PC-3 (cell line): ENCODE data around the gene PTPRB. TPM values are rescaled to one million over a fixed set of nuclear protein-coding genes. Genes with fewer than 3 reads are reported as not detected.

ENCODE experiments used
- ATAC-seq: fragments of 200-7000 bp; cut with Tn5 transposase; 2 replicates; pipeline ENCODE4 v1.9.1; 2020; ENCODE audit warnings: mild to moderate bottlenecking, moderate library complexity
- BruUV-seq: library from RNA; stranded (reverse); fragments of 400-500 nt; replicated peaks from 2 replicates; lab custom pipeline; 2021; lab: Mats Ljungman, UMichigan
- CTCF ChIA-PET: fragments of 300-600 bp; sonication (Branson Sonifier 250); formaldehyde crosslinking; loops from one replicate; lab custom pipeline; 2022; ENCODE audit warnings: antibody characterized with exemption; lab: Charles Lee
- POLR2A ChIA-PET: fragments of 300-600 bp; sonication (Branson Sonifier 250); formaldehyde crosslinking; loops from one replicate; lab custom pipeline; 2022; ENCODE audit warnings: antibody characterized with exemption; ENCODE audit not compliant: unreplicated experiment; lab: Charles Lee
- DNase-seq: peaks from one replicate; pipeline ENCODE4 v3.0.0-alpha.2; 2015
- H2AFZ ChIP-seq: fragments of 300-600 bp; sonication (generic); 2 replicates; pipeline ENCODE4 v1.6.0; 2016; ENCODE audit warnings: antibody characterized with exemption, low read length
- H3F3A ChIP-seq: fragments of 300-600 bp; sonication (generic); one replicate; pipeline ENCODE4 v1.6.0; 2017; ENCODE audit warnings: antibody characterized with exemption, low read length, control low read depth, mild to moderate bottlenecking; ENCODE audit not compliant: unreplicated experiment
- H3K27ac ChIP-seq: fragments of 300-600 bp; sonication (generic); 2 replicates; pipeline ENCODE4 v1.5.1; 2016; ENCODE audit warnings: mild to moderate bottlenecking, low read length
- H3K27me3 ChIP-seq: fragments of 300-600 bp; sonication (generic); 2 replicates; pipeline ENCODE4 v1.6.1; 2016; ENCODE audit warnings: low read length, mixed read lengths
- H3K36me3 ChIP-seq: fragments of 300-600 bp; sonication (generic); 2 replicates; pipeline ENCODE4 v1.6.1; 2016; ENCODE audit warnings: low read depth, mixed run types, low read length, mixed read lengths
- H3K4me1 ChIP-seq: fragments of 300-600 bp; sonication (generic); 2 replicates; pipeline ENCODE4 v1.5.1; 2016; ENCODE audit warnings: low read length; ENCODE audit not compliant: insufficient read depth
- H3K4me2 ChIP-seq: fragments of 300-600 bp; sonication (generic); 2 replicates; pipeline ENCODE4 v1.6.0; 2016; ENCODE audit warnings: low read length
- H3K4me3 ChIP-seq: fragments of 300-600 bp; sonication (generic); 2 replicates; pipeline ENCODE4 v1.5.1; 2016; ENCODE audit warnings: mild to moderate bottlenecking, low read length, mixed read lengths
- H3K79me2 ChIP-seq: fragments of 300-600 bp; sonication (generic); 2 replicates; pipeline ENCODE4 v1.6.1; 2017; ENCODE audit warnings: low read length, mixed read lengths
- H3K9ac ChIP-seq: fragments of 300-600 bp; sonication (generic); 2 replicates; pipeline ENCODE4 v1.6.0; 2016; ENCODE audit warnings: mild to moderate bottlenecking, low read length
- H3K9me2 ChIP-seq: fragments of 300-600 bp; sonication (generic); replicated peaks from 2 replicates; pipeline ENCODE4 v1.6.1; 2016; ENCODE audit warnings: mixed run types, low read length, mixed read lengths
- H3K9me3 ChIP-seq: fragments of 300-600 bp; sonication (generic); 2 replicates; pipeline ENCODE4 v1.6.1; 2016; ENCODE audit warnings: low read length, mixed read lengths
- H4K20me1 ChIP-seq: fragments of 300-600 bp; sonication (generic); 2 replicates; pipeline ENCODE4 v1.6.1; 2016; ENCODE audit warnings: low read length, mixed read lengths
- EZH2 ChIP-seq: fragments of 300-600 bp; sonication (generic); IDR thresholded peaks from one replicate; pipeline ENCODE4 v1.6.1; 2017; ENCODE audit warnings: antibody characterized with exemption, mild to moderate bottlenecking, low read length; ENCODE audit not compliant: unreplicated experiment
- EZH2phosphoT487 ChIP-seq: fragments of 300-600 bp; sonication (generic); IDR thresholded peaks from 2 replicates; pipeline ENCODE4 v1.6.1; 2018; ENCODE audit warnings: mild to moderate bottlenecking, antibody characterized with exemption, low read length, borderline replicate concordance
- intact Hi-C: fragments of 100-400 bp; cut with micrococcal nuclease; formaldehyde crosslinking; loops from 2 replicates; pipeline ENCODE4 v1.9.0; 2023
- total RNA-seq: library from RNA; depleted of rRNA; stranded (reverse); fragments of >200 nt; gene quantifications from 2 replicates; pipeline ENCODE4 v1.2.3, GENCODE V29; 2014
- TF ChIP-seq, protein P1 (sequence below): fragments of 300-600 bp; sonication (generic); conservative IDR thresholded peaks from 2 replicates; pipeline ENCODE4 v1.5.1; 2017; ENCODE audit warnings: antibody characterized with exemption, low read depth, mild to moderate bottlenecking, low read length

PTPRB gene
- total RNA-seq, 1 experiment from 2014 or later = 0.66 TPM

DNA sequence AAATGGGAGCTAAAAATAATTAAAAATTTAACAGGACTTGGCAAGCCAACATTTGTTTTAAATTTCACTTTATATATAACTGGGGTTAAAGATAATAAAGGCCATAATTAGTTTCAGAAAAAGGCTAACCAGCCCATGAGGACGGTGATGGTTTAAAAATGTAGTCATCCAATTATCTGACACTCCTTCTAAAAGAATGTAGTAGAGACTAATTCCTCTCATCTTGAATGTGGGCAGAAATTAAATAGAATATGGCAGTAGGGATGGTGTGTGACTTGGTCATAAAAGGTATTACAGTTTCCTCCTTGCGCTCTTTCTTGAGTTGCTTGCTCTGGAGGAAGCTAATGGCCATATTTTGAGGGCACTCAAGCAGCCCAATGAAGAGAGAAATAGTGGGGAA, 49.1 kb upstream of the PTPRB start:
- Histone ChIP-seq H3K9ac (no peak overlapping the region), H3K36me3 (no peaks in the 10 kb centered on the region), H4K20me1 (no peaks in the 10 kb centered on the region), H3K4me2 (no peak overlapping the region), H3F3A (no peaks in the 10 kb centered on the region), H3K4me3 (no peak overlapping the region), H3K27ac (no peak overlapping the region), H3K9me3 (no peaks in the 10 kb centered on the region), H3K27me3 (no peaks in the 10 kb centered on the region), H2AFZ (no peak overlapping the region), H3K4me1 (peaks cover 2% of the 10 kb centered on the region; the same call in 1 of the 2 replicates), H3K9me2 (no peaks in the 10 kb centered on the region), H3K79me2 (no peaks in the 10 kb centered on the region)
- ATAC-seq (no peak), DNase-seq (no peak)
- no peak for TF ChIP-seq EZH2phosphoT487
- no peak for TF ChIP-seq EZH2
- TF ChIP-seq, protein P1, sequence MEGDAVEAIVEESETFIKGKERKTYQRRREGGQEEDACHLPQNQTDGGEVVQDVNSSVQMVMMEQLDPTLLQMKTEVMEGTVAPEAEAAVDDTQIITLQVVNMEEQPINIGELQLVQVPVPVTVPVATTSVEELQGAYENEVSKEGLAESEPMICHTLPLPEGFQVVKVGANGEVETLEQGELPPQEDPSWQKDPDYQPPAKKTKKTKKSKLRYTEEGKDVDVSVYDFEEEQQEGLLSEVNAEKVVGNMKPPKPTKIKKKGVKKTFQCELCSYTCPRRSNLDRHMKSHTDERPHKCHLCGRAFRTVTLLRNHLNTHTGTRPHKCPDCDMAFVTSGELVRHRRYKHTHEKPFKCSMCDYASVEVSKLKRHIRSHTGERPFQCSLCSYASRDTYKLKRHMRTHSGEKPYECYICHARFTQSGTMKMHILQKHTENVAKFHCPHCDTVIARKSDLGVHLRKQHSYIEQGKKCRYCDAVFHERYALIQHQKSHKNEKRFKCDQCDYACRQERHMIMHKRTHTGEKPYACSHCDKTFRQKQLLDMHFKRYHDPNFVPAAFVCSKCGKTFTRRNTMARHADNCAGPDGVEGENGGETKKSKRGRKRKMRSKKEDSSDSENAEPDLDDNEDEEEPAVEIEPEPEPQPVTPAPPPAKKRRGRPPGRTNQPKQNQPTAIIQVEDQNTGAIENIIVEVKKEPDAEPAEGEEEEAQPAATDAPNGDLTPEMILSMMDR = no peak
- intact Hi-C loops = no loop called here
- ChIA-PET POLR2A (no interaction called here), CTCF (no interaction called here)
- no TSS peak for BruUV-seq

DNA sequence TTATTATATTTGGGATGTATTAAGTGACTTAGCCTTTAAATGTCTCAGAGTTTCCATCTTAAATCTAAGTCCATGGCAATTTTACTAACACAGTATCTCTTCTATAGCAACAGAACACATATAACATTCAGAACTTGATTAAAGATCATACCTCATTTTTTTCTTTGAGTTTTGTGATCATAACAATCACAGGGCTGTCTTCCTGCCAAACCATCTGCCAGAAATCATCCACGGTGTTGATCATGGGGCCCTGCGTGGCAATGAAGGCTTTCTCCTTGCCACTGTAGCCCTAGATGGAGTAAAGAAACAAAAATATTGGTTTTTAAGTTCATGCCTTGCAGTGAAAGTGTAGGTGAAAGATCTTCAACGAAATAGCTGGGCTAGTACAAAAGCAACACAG, 46.7 kb upstream of the PTPRB start:
- CTCF ChIA-PET = no interaction called here
- Histone ChIP-seq H3F3A (no peaks in the 10 kb centered on the region), H3K4me1 (peaks cover 3% of the 10 kb centered on the region; the same call in 1 of the 2 replicates), H3K9me3 (no peaks in the 10 kb centered on the region), H3K4me2 (no peak overlapping the region), H3K27me3 (no peaks in the 10 kb centered on the region), H3K9me2 (no peaks in the 10 kb centered on the region), H4K20me1 (no peaks in the 10 kb centered on the region), H3K79me2 (no peaks in the 10 kb centered on the region), H3K4me3 (no peak overlapping the region), H3K36me3 (no peaks in the 10 kb centered on the region), H2AFZ (no peak overlapping the region), H3K9ac (no peak overlapping the region), H3K27ac (no peak overlapping the region)
- intact Hi-C loops = no loop called here
- TF ChIP-seq, protein P1 = no peak
- no peak for TF ChIP-seq EZH2phosphoT487
- no peak for TF ChIP-seq EZH2
- no peak for DNase-seq
- no TSS peak for BruUV-seq
- POLR2A ChIA-PET = no interaction called here
- no peak for ATAC-seq

DNA sequence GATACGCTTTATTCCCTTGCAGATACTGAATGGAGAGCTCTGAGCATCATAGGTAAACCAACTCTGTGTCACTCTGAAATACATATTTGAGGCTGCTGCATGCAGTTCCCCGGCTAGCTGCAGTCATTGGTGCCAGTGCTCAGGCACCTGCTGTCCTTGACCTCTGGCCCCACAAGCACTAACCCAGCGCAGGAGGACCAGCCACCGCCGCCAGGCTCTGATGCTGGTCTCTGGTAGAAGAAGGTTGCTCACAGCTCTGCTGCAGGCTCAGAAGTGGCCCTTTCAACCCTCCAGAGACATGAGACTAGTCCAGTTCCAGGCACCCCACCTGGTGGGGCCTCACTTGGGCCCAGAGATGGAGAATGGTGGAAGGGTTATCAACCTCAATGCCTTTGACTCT, 34.5 kb upstream of the PTPRB start:
- ChIA-PET POLR2A (no interaction called here), CTCF (no interaction called here)
- Histone ChIP-seq H3K9me2 (no peaks in the 10 kb centered on the region), H3K27me3 (no peaks in the 10 kb centered on the region), H4K20me1 (no peaks in the 10 kb centered on the region), H3K4me2 (no peak overlapping the region), H3K4me3 (no peak overlapping the region), H3K9ac (no peak overlapping the region), H3K36me3 (no peaks in the 10 kb centered on the region), H2AFZ (no peak overlapping the region), H3K4me1 (no peaks in the 10 kb centered on the region), H3F3A (no peaks in the 10 kb centered on the region), H3K79me2 (no peaks in the 10 kb centered on the region), H3K9me3 (no peaks in the 10 kb centered on the region), H3K27ac (no peak overlapping the region)
- ATAC-seq (no peak), DNase-seq (no peak)
- no TSS peak for BruUV-seq
- TF ChIP-seq EZH2phosphoT487 (no peak), EZH2 (no peak)
- TF ChIP-seq, protein P1 = no peak
- intact Hi-C loops = no loop called here
